ENCODE data around the gene CARMIL1. TPM values are rescaled to one million over a fixed set of nuclear protein-coding genes. Genes with fewer than 3 reads are reported as not detected.

Gene CARMIL1
- total and polyA plus RNA-seq, 10 of the 15 experiments (the other 5 are each of a cell fraction or from before 2014, with no cell fraction given), result 6.4 to 18.1 (median 10.3) TPM

DNA sequence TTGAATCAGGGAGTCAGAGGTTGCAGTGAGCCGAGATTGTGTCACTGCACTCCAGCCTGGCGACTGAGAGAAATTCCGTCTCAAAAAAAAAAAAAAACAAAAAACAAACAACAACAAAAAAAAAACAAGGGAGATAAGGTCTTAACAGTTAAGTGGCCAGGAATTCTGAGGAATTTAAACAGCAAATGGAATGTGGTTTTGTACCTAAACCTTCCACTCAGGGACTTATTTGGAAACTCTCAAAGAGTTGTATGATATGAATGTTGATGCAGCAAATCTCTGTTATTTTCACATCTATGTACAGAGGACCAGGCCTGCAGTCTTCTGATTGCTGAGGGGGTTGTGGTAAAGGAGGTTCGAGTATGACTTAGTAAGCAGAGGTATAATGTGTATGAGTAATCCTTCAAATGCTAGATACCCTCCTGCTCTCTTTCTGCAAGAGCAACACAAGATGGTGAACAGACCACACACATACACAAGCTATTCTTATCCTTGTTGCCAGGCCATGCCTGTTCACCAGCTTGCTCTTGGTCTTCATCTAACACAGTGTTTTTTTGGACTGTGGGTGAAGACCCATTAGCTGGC is 197.9 kb downstream of the CARMIL1 start:
- 33% methylated on average over 4 of the region's 4 CpGs for WGBS (ENCODE audit: insufficient coverage, insufficient replicate concordance, low lambda C conversion rate, missing lambda C conversion rate)
- H3K79me2 ChIP-seq (ENCODE audit: control insufficient read depth, insufficient read depth, low read length), result no peaks in the 10 kb centered on the region
- intact Hi-C loops (cut with micrococcal nuclease; ENCODE audit: unreplicated experiment), result no loop called here
- ChIA-PET RAD21 (ENCODE audit: unreplicated experiment) (interaction anchor here (0.7 to 4.3 kb wide), 5 partner anchors 13 to 211 kb away, joined by 3 to 20 read pairs (median 5); no protein-coding TSS in a partner anchor), CTCF (interaction anchor here (1.4 to 6.7 kb wide), 4 partner anchors 13 to 254 kb away, joined by 4 to 37 read pairs (median 5); partner anchors contain the start of gene CARMIL1), SMC1A (ENCODE audit: uncharacterized antibody, unreplicated experiment) (interaction anchor here (0.7 to 1.8 kb wide), 7 partner anchors 13 to 223 kb away, joined by 3 to 6 read pairs (median 3); no protein-coding TSS in a partner anchor), POLR2A (interaction anchor here (0.6 to 0.8 kb wide), 4 partner anchors 215 to 472 kb away, joined by 3 to 7 read pairs (median 4); no protein-coding TSS in a partner anchor)
- H3K4me1 ChIP-seq (ENCODE audit: control insufficient read depth, insufficient read depth, low read length), result peaks cover 6% of the 10 kb centered on the region; the same call in 1 of the 2 replicates
- H3K36me3 ChIP-seq (ENCODE audit: control insufficient read depth in 2 of 2, insufficient read depth in 2 of 2, low read length in 1 of 2), result no peaks in the 10 kb centered on the region; a peak in 1 of 4 replicates
- H3K27ac ChIP-seq (ENCODE audit: control insufficient read depth, insufficient read depth), result no peak overlapping the region
- no peak overlapping the region for H3K4me2 ChIP-seq (ENCODE audit: control insufficient read depth, insufficient read depth)
- DNase-seq (ENCODE audit: low read depth, low spot score) (no peak), FAIRE-seq (no peak), ATAC-seq (peak; percentile 22; the same call in 2 of the 3 replicates)
- no peak overlapping the region for H2AFZ ChIP-seq (ENCODE audit: control insufficient read depth, low read depth, low read length)
- no peaks in the 10 kb centered on the region for H3K27me3 ChIP-seq (replicated peaks in 1 of 2; ENCODE audit: control insufficient read depth in 2 of 2, insufficient read depth in 2 of 2, low read length in 1 of 2)
- H4K20me1 ChIP-seq (ENCODE audit: control insufficient read depth, insufficient read depth), result no peaks in the 10 kb centered on the region
- no peak overlapping the region for H3K9ac ChIP-seq (ENCODE audit: control insufficient read depth, insufficient read depth, low read length)
- H3K4me3 ChIP-seq, result no peak overlapping the region
- TF ChIP-seq TARDBP (IDR thresholded peaks at IDR 0.05; ENCODE audit: borderline replicate concordance), result no peak
- no peaks in the 10 kb centered on the region; the same call in 2 of the 3 replicates for H3K9me3 ChIP-seq (replicated peaks; ENCODE audit: control insufficient read depth, insufficient read depth, low read length)
- in situ Hi-C loops (cut with MboI), result no loop called here
- no TSS peak for BruUV-seq (replicated peaks)

DNA sequence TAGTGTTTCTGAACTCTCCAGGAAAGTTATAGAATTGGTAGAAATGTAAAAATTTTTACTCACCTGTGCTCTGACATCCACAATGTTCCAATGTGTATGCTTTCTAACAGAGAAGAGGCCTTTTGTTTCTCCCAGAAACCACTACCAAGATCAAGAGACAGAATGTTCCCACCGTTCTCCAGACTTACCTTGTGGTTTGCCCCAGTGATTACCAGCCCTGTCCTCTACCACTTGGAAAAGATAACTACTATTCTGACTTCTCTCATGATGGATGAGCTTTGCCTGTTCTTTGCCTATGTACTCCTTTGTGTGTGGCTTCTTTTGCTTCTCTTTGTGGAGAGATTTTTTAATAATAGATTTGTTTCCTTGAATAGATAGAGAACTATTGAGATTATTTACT is 199.8 kb downstream of the CARMIL1 start:
- no TSS peak for BruUV-seq (replicated peaks)
- Histone ChIP-seq H3K27me3 (replicated peaks in 1 of 2; ENCODE audit: control insufficient read depth in 2 of 2, insufficient read depth in 2 of 2, low read length in 1 of 2) (no peaks in the 10 kb centered on the region), H3K4me1 (ENCODE audit: control insufficient read depth, insufficient read depth, low read length) (peaks cover 6% of the 10 kb centered on the region; the same call in 1 of the 2 replicates), H2AFZ (ENCODE audit: control insufficient read depth, low read depth, low read length) (no peak overlapping the region), H3K4me3 (no peak overlapping the region), H3K27ac (ENCODE audit: control insufficient read depth, insufficient read depth) (no peak overlapping the region), H4K20me1 (ENCODE audit: control insufficient read depth, insufficient read depth) (no peaks in the 10 kb centered on the region), H3K9me3 (replicated peaks; ENCODE audit: control insufficient read depth, insufficient read depth, low read length) (no peaks in the 10 kb centered on the region), H3K4me2 (ENCODE audit: control insufficient read depth, insufficient read depth) (no peak overlapping the region), H3K36me3 (ENCODE audit: control insufficient read depth in 2 of 2, insufficient read depth in 2 of 2, low read length in 1 of 2) (no peaks in the 10 kb centered on the region; a peak in 1 of 4 replicates), H3K79me2 (ENCODE audit: control insufficient read depth, insufficient read depth, low read length) (no peaks in the 10 kb centered on the region), H3K9ac (ENCODE audit: control insufficient read depth, insufficient read depth, low read length) (no peak overlapping the region)
- ATAC-seq (no peak), DNase-seq (ENCODE audit: low read depth, low spot score) (no peak), FAIRE-seq (no peak)
- ChIA-PET SMC1A (ENCODE audit: uncharacterized antibody, unreplicated experiment) (interaction anchor here (3.0 kb wide), 1 partner anchor 12 kb away, joined by 13 read pairs; no protein-coding TSS in a partner anchor), RAD21 (ENCODE audit: unreplicated experiment) (interaction anchor here (4.3 kb wide), 1 partner anchor 11 kb away, joined by 20 read pairs; no protein-coding TSS in a partner anchor), CTCF (interaction anchor here (6.7 kb wide), 1 partner anchor 11 kb away, joined by 37 read pairs; no protein-coding TSS in a partner anchor), POLR2A (no interaction called here)
- in situ Hi-C loops (cut with MboI), result no loop called here
- intact Hi-C loops (cut with micrococcal nuclease; ENCODE audit: unreplicated experiment), result no loop called here
- WGBS (ENCODE audit: insufficient coverage, insufficient replicate concordance, low lambda C conversion rate, missing lambda C conversion rate), result 30% methylated on average over 1 of the region's 1 CpG
- TF ChIP-seq SREBF1 (IDR thresholded peaks at IDR 0.05; ENCODE audit: low read length) (no peak), TBL1XR1 (IDR thresholded peaks at IDR 0.05; ENCODE audit: low read depth, low read length) (no peak), TARDBP (IDR thresholded peaks at IDR 0.05; ENCODE audit: borderline replicate concordance) (no peak), SRF (IDR thresholded peaks at IDR 0.05; ENCODE audit: low read depth in 2 of 2, low read length in 2 of 2) (no peak), NR2C1 (IDR thresholded peaks at IDR 0.05) (no peak), ESRRA (IDR thresholded peaks at IDR 0.05; ENCODE audit: low read length) (no peak), SMAD1 (IDR thresholded peaks at IDR 0.05; ENCODE audit: low read depth, partially characterized antibody) (no peak), ZNF622 (IDR thresholded peaks at IDR 0.05) (no peak), ZNF207 (IDR thresholded peaks at IDR 0.05; ENCODE audit: borderline replicate concordance) (no peak)
- TF ChIP-seq, protein P1, sequence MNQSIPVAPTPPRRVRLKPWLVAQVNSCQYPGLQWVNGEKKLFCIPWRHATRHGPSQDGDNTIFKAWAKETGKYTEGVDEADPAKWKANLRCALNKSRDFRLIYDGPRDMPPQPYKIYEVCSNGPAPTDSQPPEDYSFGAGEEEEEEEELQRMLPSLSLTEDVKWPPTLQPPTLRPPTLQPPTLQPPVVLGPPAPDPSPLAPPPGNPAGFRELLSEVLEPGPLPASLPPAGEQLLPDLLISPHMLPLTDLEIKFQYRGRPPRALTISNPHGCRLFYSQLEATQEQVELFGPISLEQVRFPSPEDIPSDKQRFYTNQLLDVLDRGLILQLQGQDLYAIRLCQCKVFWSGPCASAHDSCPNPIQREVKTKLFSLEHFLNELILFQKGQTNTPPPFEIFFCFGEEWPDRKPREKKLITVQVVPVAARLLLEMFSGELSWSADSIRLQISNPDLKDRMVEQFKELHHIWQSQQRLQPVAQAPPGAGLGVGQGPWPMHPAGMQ (IDR thresholded peaks at IDR 0.05; ENCODE audit: borderline replicate concordance), result no peak
- TF ChIP-seq, protein P2, sequence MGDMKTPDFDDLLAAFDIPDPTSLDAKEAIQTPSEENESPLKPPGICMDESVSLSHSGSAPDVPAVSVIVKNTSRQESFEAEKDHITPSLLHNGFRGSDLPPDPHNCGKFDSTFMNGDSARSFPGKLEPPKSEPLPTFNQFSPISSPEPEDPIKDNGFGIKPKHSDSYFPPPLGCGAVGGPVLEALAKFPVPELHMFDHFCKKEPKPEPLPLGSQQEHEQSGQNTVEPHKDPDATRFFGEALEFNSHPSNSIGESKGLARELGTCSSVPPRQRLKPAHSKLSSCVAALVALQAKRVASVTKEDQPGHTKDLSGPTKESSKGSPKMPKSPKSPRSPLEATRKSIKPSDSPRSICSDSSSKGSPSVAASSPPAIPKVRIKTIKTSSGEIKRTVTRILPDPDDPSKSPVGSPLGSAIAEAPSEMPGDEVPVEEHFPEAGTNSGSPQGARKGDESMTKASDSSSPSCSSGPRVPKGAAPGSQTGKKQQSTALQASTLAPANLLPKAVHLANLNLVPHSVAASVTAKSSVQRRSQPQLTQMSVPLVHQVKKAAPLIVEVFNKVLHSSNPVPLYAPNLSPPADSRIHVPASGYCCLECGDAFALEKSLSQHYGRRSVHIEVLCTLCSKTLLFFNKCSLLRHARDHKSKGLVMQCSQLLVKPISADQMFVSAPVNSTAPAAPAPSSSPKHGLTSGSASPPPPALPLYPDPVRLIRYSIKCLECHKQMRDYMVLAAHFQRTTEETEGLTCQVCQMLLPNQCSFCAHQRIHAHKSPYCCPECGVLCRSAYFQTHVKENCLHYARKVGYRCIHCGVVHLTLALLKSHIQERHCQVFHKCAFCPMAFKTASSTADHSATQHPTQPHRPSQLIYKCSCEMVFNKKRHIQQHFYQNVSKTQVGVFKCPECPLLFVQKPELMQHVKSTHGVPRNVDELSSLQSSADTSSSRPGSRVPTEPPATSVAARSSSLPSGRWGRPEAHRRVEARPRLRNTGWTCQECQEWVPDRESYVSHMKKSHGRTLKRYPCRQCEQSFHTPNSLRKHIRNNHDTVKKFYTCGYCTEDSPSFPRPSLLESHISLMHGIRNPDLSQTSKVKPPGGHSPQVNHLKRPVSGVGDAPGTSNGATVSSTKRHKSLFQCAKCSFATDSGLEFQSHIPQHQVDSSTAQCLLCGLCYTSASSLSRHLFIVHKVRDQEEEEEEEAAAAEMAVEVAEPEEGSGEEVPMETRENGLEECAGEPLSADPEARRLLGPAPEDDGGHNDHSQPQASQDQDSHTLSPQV (IDR thresholded peaks at IDR 0.05), result no peak
